Left lung (tissue), 10 donors: Measurements from ENCODE around the gene COL16A1. TPM values are rescaled to one million over a fixed set of nuclear protein-coding genes. Genes with fewer than 3 reads are reported as not detected.

ENCODE experiments used
- ATAC-seq: fragments of 200-7000 bp; cut with Tn5 transposase; one replicate; pipeline ENCODE4 v1.9.1; 2020; ENCODE audit warnings: moderate library complexity
- DNase-seq, 4 donors: peaks; one replicate each; pipeline ENCODE4 v3.0.0-alpha.2; 2013 to 2020
- H3K27ac ChIP-seq, 2 donors: fragments of 200-600 bp; sonication (generic) in 1 of 2; one replicate each; pipeline versions ENCODE4 v1.5.0 to v1.8.0; 2020 to 2021
- H3K27me3 ChIP-seq, 2 donors: fragments of 200-600 bp; sonication (generic) in 1 of 2; one replicate each; pipeline versions ENCODE4 v1.5.0 to v1.8.0; 2020 to 2021
- H3K36me3 ChIP-seq, 2 donors: fragments of 200-600 bp; sonication (generic) in 1 of 2; one replicate each; pipeline versions ENCODE4 v1.5.0 to v1.8.0; 2020 to 2021
- H3K4me1 ChIP-seq, 2 donors: fragments of 200-600 bp; one replicate each; pipeline ENCODE4 v1.8.0; 2021
- H3K4me3 ChIP-seq, 2 donors: fragments of 200-600 bp; sonication (generic) in 1 of 2; one replicate each; pipeline versions ENCODE4 v1.5.0 to v1.8.0; 2020 to 2021; ENCODE audit warnings: mild to moderate bottlenecking in 1 of 2
- H3K9me3 ChIP-seq, 2 donors: fragments of 200-600 bp; sonication (generic) in 1 of 2; one replicate each; pipeline versions ENCODE4 v1.5.0 to v1.8.0; 2020 to 2021
- CTCF ChIP-seq, 2 donors: fragments of 200-600 bp; sonication (generic) in 1 of 2; IDR thresholded peaks; one replicate each; pipeline versions ENCODE4 v1.5.0 to v1.8.0; 2021; ENCODE audit warnings: antibody characterized with exemption in 2 of 2
- intact Hi-C, 2 donors: fragments of 100-400 bp; cut with DNase I; formaldehyde crosslinking; loops; one replicate each; pipeline versions ENCODE4 v1.11.2 to v1.14.2; 2022
- polyA plus RNA-seq, 6 donors: library from polyadenylated mRNA; unstranded; fragments of 120-200 nt; gene quantifications; one replicate each; pipeline ENCODE4 v1.2.1, GENCODE V29; 2013; ENCODE audit not compliant: insufficient read length in 6 of 6
- total RNA-seq, 2 donors: library from RNA; stranded (reverse); fragmentation: NEBNext Ultra II Directional; extraction: Animal tissue kit (Norgen Biotek cat#: 25700); gene quantifications; one replicate each; pipeline ENCODE4 v1.2.1, GENCODE V29; 2021
- donor health status: DM: no; HTN: yes; CAD: no.
- donor health status: DM: no; HTN: no; CAD: no.

The COL16A1 gene
- total and polyA plus RNA-seq, 8 donors = 64.8 to 177 (median 118) TPM

GRCh38 chr1:31706384-31707058, 2.7 kb upstream of the COL16A1 start:
- H3K9me3 ChIP-seq = no peaks in the 10 kb centered on the region
- ATAC-seq (no peak), DNase-seq (no peak)
- intact Hi-C loops = no loop called here
- H3K27ac ChIP-seq = no peak overlapping the region
- H3K4me3 ChIP-seq = no peak overlapping the region
- no peaks in the 10 kb centered on the region for H3K36me3 ChIP-seq
- H3K4me1 ChIP-seq = peaks cover 8 to 13% of the 10 kb centered on the region in 2 donors
- peaks cover 17 to 50% of the 10 kb centered on the region in 2 donors for H3K27me3 ChIP-seq
- no peak for TF ChIP-seq CTCF (IDR thresholded peaks at IDR 0.05)

- DNase-seq (peak in 3 of 4 donors; percentile 62 to 90 (median 71)), ATAC-seq (peak; percentile 45)
- H3K4me3 ChIP-seq = no peak overlapping the region
- peaks cover 13 to 17% of the 10 kb centered on the region in 2 donors for H3K4me1 ChIP-seq
- no peaks in the 10 kb centered on the region for H3K36me3 ChIP-seq
- peak overlapping the region; percentile 58 to 84 for H3K27ac ChIP-seq
- intact Hi-C loops = no loop called here
- H3K9me3 ChIP-seq = no peaks in the 10 kb centered on the region
- TF ChIP-seq CTCF (IDR thresholded peaks at IDR 0.05) = no peak
- peaks cover 17 to 50% of the 10 kb centered on the region in 2 donors for H3K27me3 ChIP-seq
These were observed 1.5 kb upstream of the COL16A1 start for GRCh38 chr1:31705080-31705866.

- ATAC-seq = peak; percentile 37
These were observed 658 bp upstream of the COL16A1 start for GRCh38 chr1:31704271-31705079.

GRCh38 chr1:31702836-31703404, 897 bp downstream of the COL16A1 start:
- ATAC-seq = no peak
- peaks cover 13 to 17% of the 10 kb centered on the region in 2 donors for H3K4me1 ChIP-seq
- TF ChIP-seq CTCF (IDR thresholded peaks at IDR 0.05) = no peak

More at GRCh38 chr1:31704271-31705079, 658 bp upstream of the COL16A1 start:
- Histone ChIP-seq H3K27me3 (peaks cover 17 to 50% of the 10 kb centered on the region in 2 donors), H3K9me3 (no peaks in the 10 kb centered on the region), H3K27ac (peak overlapping the region; percentile 58 to 84), H3K4me3 (peak overlapping the region; percentile 31 to 34), H3K4me1 (peaks cover 13 to 17% of the 10 kb centered on the region in 2 donors), H3K36me3 (no peaks in the 10 kb centered on the region)
- TF ChIP-seq CTCF (IDR thresholded peaks at IDR 0.05) = no peak
- intact Hi-C loops = no loop called here
- peak in 3 of 4 donors; percentile 48 to 68 (median 63) for DNase-seq

More at GRCh38 chr1:31702836-31703404, 897 bp downstream of the COL16A1 start:
- Histone ChIP-seq H3K36me3 (no peaks in the 10 kb centered on the region), H3K27ac (peak overlapping the region in 1 of 2 donors; percentile 84), H3K9me3 (no peaks in the 10 kb centered on the region), H3K4me3 (peak overlapping the region; percentile 31 to 34), H3K27me3 (peaks cover 17 to 50% of the 10 kb centered on the region in 2 donors)
- intact Hi-C loops = no loop called here
- no peak for DNase-seq
